H1 (cell line): Measurements from ENCODE around the gene ACAD9.
"Not testable (repeated sequence)": the region's sequence is repeated elsewhere in the genome, so short reads cannot be mapped to it uniquely, and the experiment has no call there.

Experiments
- JUND ChIP-seq: IDR thresholded peaks from 2 replicates; pipeline ENCODE4 v1.6.1; 2011; ENCODE audit warnings: mild to moderate bottlenecking, improper control_type of control experiment, low read length
- RAD21 ChIP-seq, 2 experiments: IDR thresholded peaks in 1 of 2; conservative IDR thresholded peaks in 1 of 2; 2 replicates each; pipeline ENCODE4 v1.6.1; 2011; ENCODE audit warnings: low read depth in 2 of 2, low read length in 2 of 2, improper control_type of control experiment in 1 of 2, inconsistent platforms in 1 of 2, mild to moderate bottlenecking in 1 of 2, moderate library complexity in 1 of 2
- ZNF274 ChIP-seq: IDR thresholded peaks from 2 replicates; pipeline ENCODE4 v1.7.0; 2012; ENCODE audit warnings: low read length, borderline replicate concordance; ENCODE audit errors: extremely low read depth

GRCh38 chr3:128864849-128865804, 14.3 kb upstream of the ACAD9 start:
- not testable (repeated sequence) for TF ChIP-seq RAD21 (IDR thresholded peaks at IDR 0.05 in 1 of 2, conservative IDR thresholded peaks at IDR 0.05 in 1 of 2; ENCODE audit: low read depth in 2 of 2, low read length in 2 of 2); ZNF274; JUND
